SK-N-SH (cell line): Measurements from ENCODE around the gene EXPH5. TPM values are rescaled to one million over a fixed set of nuclear protein-coding genes. Genes with fewer than 3 reads are reported as not detected.

Experiments
- CTCF ChIA-PET: fragments of 300-600, 350-600 bp; formaldehyde crosslinking; extraction: SDS; loops from one replicate; lab custom pipeline; 2021; lab: Yijun Ruan, JAX
- POLR2A ChIA-PET: fragments of 350-600 bp; sonication (Branson Sonifier 250); formaldehyde crosslinking; extraction: SDS; loops from one replicate; lab custom pipeline; 2020; ENCODE audit warnings: antibody characterized with exemption, inconsistent platforms; lab: Yijun Ruan, JAX
- DNase-seq: peaks from one replicate; pipeline ENCODE4 v3.0.0; 2012
- H2AFZ ChIP-seq: fragments of 200-600 bp; sonication (generic); 2 replicates; pipeline ENCODE4 v1.8.1; 2016; ENCODE audit warnings: antibody characterized with exemption, mild to moderate bottlenecking, low read depth
- H3F3A ChIP-seq: fragments of 200-600 bp; sonication (generic); replicated peaks from 2 replicates; pipeline ENCODE3; 2016; ENCODE audit warnings: antibody characterized with exemption, mild to moderate bottlenecking; ENCODE audit not compliant: insufficient read depth
- H3K27ac ChIP-seq, 2 experiments: fragments of 200-500 bp in 1 of 2; fragments of 200-600 bp in 1 of 2; sonication (Bioruptor generic) in 1 of 2; sonication (generic), shearing (Covaris generic) in 1 of 2; 2 replicates each; pipeline versions ENCODE4 v1.5.1 to v1.6.1; 2014 to 2016; ENCODE audit warnings: low read depth in 2 of 2, inconsistent platforms in 1 of 2, low read length in 1 of 2, mild to moderate bottlenecking in 1 of 2, mixed read lengths in 1 of 2
- H3K27me3 ChIP-seq: fragments of 200-600 bp; sonication (generic), shearing (Covaris generic); 2 replicates; pipeline ENCODE4 v1.6.1; 2016; ENCODE audit warnings: mixed run types; ENCODE audit not compliant: insufficient read depth
- H3K36me3 ChIP-seq, 2 experiments: fragments of 200-500 bp in 1 of 2; fragments of 200-600 bp in 1 of 2; sonication (Bioruptor generic) in 1 of 2; sonication (generic) in 1 of 2; replicated peaks in 1 of 2; 2 replicates each; pipeline versions ENCODE3 to v1.5.1; 2014 to 2016; ENCODE audit warnings: low read length in 1 of 2, mild to moderate bottlenecking in 1 of 2; ENCODE audit not compliant: insufficient read depth in 2 of 2, control insufficient read depth in 1 of 2
- H3K4me1 ChIP-seq, 2 experiments: fragments of 200-500 bp in 1 of 2; fragments of 200-600 bp in 1 of 2; sonication (Bioruptor generic) in 1 of 2; sonication (generic), shearing (Covaris generic) in 1 of 2; 2 replicates each; pipeline versions ENCODE4 v1.5.1 to v1.6.1; 2014 to 2016; ENCODE audit warnings: low read depth in 1 of 2, low read length in 1 of 2, mixed run types in 1 of 2; ENCODE audit not compliant: insufficient read depth in 2 of 2, control insufficient read depth in 1 of 2
- H3K4me2 ChIP-seq: fragments of 200-600 bp; sonication (generic), shearing (Covaris generic); 2 replicates; pipeline ENCODE4 v1.6.1; 2017; ENCODE audit warnings: mixed run types
- H3K4me3 ChIP-seq, 2 experiments: fragments of 200-500 bp in 1 of 2; fragments of 200-600 bp in 1 of 2; sonication (Bioruptor generic) in 1 of 2; sonication (generic), shearing (Covaris generic) in 1 of 2; 2 replicates each; pipeline versions ENCODE4 v1.5.1 to v1.8.1; 2014 to 2016; ENCODE audit warnings: low read depth in 2 of 2, inconsistent platforms in 1 of 2, low read length in 1 of 2, mild to moderate bottlenecking in 1 of 2, mixed read lengths in 1 of 2, moderate library complexity in 1 of 2
- H3K79me2 ChIP-seq: fragments of 200-600 bp; sonication (generic); 2 replicates; pipeline ENCODE4 v1.8.1; 2017; ENCODE audit warnings: mild to moderate bottlenecking; ENCODE audit not compliant: insufficient read depth
- H3K9ac ChIP-seq: fragments of 200-600 bp; sonication (generic); 2 replicates; pipeline ENCODE4 v1.6.1; 2017; ENCODE audit warnings: mixed run types
- H3K9me2 ChIP-seq: fragments of 200-600 bp; sonication (generic); 2 replicates; pipeline ENCODE4 v1.6.1; 2017; ENCODE audit warnings: mixed run types
- H3K9me3 ChIP-seq: fragments of 200-600 bp; sonication (generic); 2 replicates; pipeline ENCODE4 v1.6.1; 2017; ENCODE audit warnings: mixed run types, mild to moderate bottlenecking, moderate library complexity
- H4K20me1 ChIP-seq: fragments of 200-600 bp; sonication (generic); 2 replicates; pipeline ENCODE4 v1.6.1; 2017; ENCODE audit warnings: mild to moderate bottlenecking, mixed run types; ENCODE audit not compliant: insufficient read depth
- CTCF ChIP-seq: fragments of 200-600 bp; sonication (generic); IDR thresholded peaks from 2 replicates; pipeline ENCODE4 v1.6.1; 2017; ENCODE audit warnings: antibody characterized with exemption, mild to moderate bottlenecking, moderate library complexity
- EP300 ChIP-seq, 2 experiments: IDR thresholded peaks; 2 replicates each; pipeline versions ENCODE4 v1.4.0 to v1.6.1; 2012; ENCODE audit warnings: borderline replicate concordance in 1 of 2, low read depth in 1 of 2, low read length in 1 of 2
- EZH2phosphoT487 ChIP-seq: fragments of 200-600 bp; sonication (generic); IDR thresholded peaks from 2 replicates; pipeline ENCODE4 v1.6.1; 2017; ENCODE audit warnings: low read depth, mixed run types, mild to moderate bottlenecking, antibody characterized with exemption, moderate library complexity, borderline replicate concordance
- FOSL2 ChIP-seq: IDR thresholded peaks from 2 replicates; pipeline ENCODE4 v1.4.0; 2012; ENCODE audit warnings: low read depth, mild to moderate bottlenecking, moderate library complexity, borderline replicate concordance
- FOXJ3 ChIP-seq: sonication (generic); formaldehyde crosslinking; IDR thresholded peaks from 2 replicates; pipeline ENCODE4 v1.5.1; 2020; ENCODE audit warnings: mild to moderate bottlenecking, missing genetic modification reagents
- FOXM1 ChIP-seq: IDR thresholded peaks from 2 replicates; pipeline ENCODE4 v1.4.0; 2012; ENCODE audit warnings: low read depth, mild to moderate bottlenecking
- JUND ChIP-seq: IDR thresholded peaks from 2 replicates; pipeline ENCODE4 v1.4.0; 2012
- MAX ChIP-seq: IDR thresholded peaks from 2 replicates; pipeline ENCODE4 v1.4.0; 2012; ENCODE audit warnings: low read depth
- MEF2A ChIP-seq: IDR thresholded peaks from 2 replicates; pipeline ENCODE4 v1.4.0; 2012; ENCODE audit warnings: low read depth, borderline replicate concordance
- PBX3 ChIP-seq: IDR thresholded peaks from 2 replicates; pipeline ENCODE4; 2012
- RAD21 ChIP-seq: IDR thresholded peaks from 2 replicates; pipeline ENCODE4 v1.6.1; 2012; ENCODE audit warnings: mild to moderate bottlenecking, low read length
- RFX5 ChIP-seq: IDR thresholded peaks from 2 replicates; pipeline ENCODE4 v1.6.1; 2012; ENCODE audit warnings: mild to moderate bottlenecking, improper control_type of control experiment, low read length
- RXRA ChIP-seq: IDR thresholded peaks from 2 replicates; pipeline ENCODE4 v1.4.0; 2012; ENCODE audit warnings: low read depth, mild to moderate bottlenecking, borderline replicate concordance
- TCF12 ChIP-seq: IDR thresholded peaks from 2 replicates; pipeline ENCODE4 v1.4.0; 2012
- TEAD4 ChIP-seq: IDR thresholded peaks from 2 replicates; pipeline ENCODE4 v1.4.0; 2012; ENCODE audit warnings: mild to moderate bottlenecking, borderline replicate concordance; ENCODE audit not compliant: insufficient read depth
- USF1 ChIP-seq: IDR thresholded peaks from 2 replicates; pipeline ENCODE4 v1.4.0; 2012; ENCODE audit warnings: low read depth, borderline replicate concordance
- WGBS: methylation state at CpG from one replicate; pipeline ENCODE4 v1.1.6; 2017; ENCODE audit warnings: low lambda C conversion rate; 5-methylcytosine and 5-hydroxymethylcytosine counted together
- polyA plus RNA-seq, 3 experiments: library from polyadenylated mRNA; depleted of rRNA; stranded (reverse); fragments of >200 nt; gene quantifications; 2 replicates each; pipeline ENCODE4 v1.2.3, GENCODE V29; 2012

EXPH5 gene
- polyA plus RNA-seq, 1 of the 3 experiments (the other 2 are of a cell fraction), result 0.05 TPM

GRCh38 chr11:108569896-108570295 is 23.7 kb downstream of the EXPH5 start:
- H3K79me2 ChIP-seq, result no peaks in the 10 kb centered on the region
- ChIA-PET CTCF (no interaction called here), POLR2A (no interaction called here)
- H3K27me3 ChIP-seq, result no peaks in the 10 kb centered on the region
- no peaks in the 10 kb centered on the region for H3K4me1 ChIP-seq
- no peaks in the 10 kb centered on the region for H3F3A ChIP-seq
- no peaks in the 10 kb centered on the region for H3K36me3 ChIP-seq
- no peak for DNase-seq
- H3K4me2 ChIP-seq, result no peak overlapping the region
- H2AFZ ChIP-seq, result no peak overlapping the region
- 100% methylated on average over 1 of the region's 1 CpG for WGBS
- no peaks in the 10 kb centered on the region for H4K20me1 ChIP-seq
- H3K27ac ChIP-seq, result no peak overlapping the region
- H3K9me2 ChIP-seq, result no peaks in the 10 kb centered on the region
- H3K9me3 ChIP-seq, result no peaks in the 10 kb centered on the region
- no peak overlapping the region for H3K4me3 ChIP-seq
- no peak overlapping the region for H3K9ac ChIP-seq
- no peak for TF ChIP-seq FOXM1
- no peak for TF ChIP-seq RFX5
- TF ChIP-seq CTCF, result no peak

- no peak for DNase-seq
- CTCF ChIA-PET, result no interaction called here
- no peak overlapping the region for H3K9ac ChIP-seq
- no peaks in the 10 kb centered on the region for H3K4me1 ChIP-seq
- 64% methylated on average over 9 of the region's 11 CpGs for WGBS
- no peaks in the 10 kb centered on the region for H4K20me1 ChIP-seq
- H3K9me3 ChIP-seq, result no peaks in the 10 kb centered on the region
- no peaks in the 10 kb centered on the region for H3K27me3 ChIP-seq
- H3K79me2 ChIP-seq, result no peaks in the 10 kb centered on the region
- POLR2A ChIA-PET, result no interaction called here
- no peaks in the 10 kb centered on the region for H3K9me2 ChIP-seq
- H3K4me2 ChIP-seq, result no peak overlapping the region
- TF ChIP-seq EP300 (IDR thresholded peaks at IDR 0.05; ENCODE audit: borderline replicate concordance in 1 of 2, low read depth in 1 of 2, low read length in 1 of 2) (no peak), MAX (no peak), CTCF (no peak), RXRA (no peak), TCF12 (no peak), EZH2phosphoT487 (no peak), RFX5 (no peak), USF1 (no peak), MEF2A (no peak), FOXJ3 (CRISPR knock-in tag) (no peak), PBX3 (no peak), TEAD4 (no peak), JUND (no peak), RAD21 (no peak), FOSL2 (no peak)
- TF ChIP-seq, all 33 proteins: peak for 0
- Histone ChIP-seq H3K4me3 (no peak overlapping the region), H3F3A (no peaks in the 10 kb centered on the region), H3K36me3 (no peaks in the 10 kb centered on the region), H2AFZ (no peak overlapping the region), H3K27ac (no peak overlapping the region)
Measured at GRCh38 chr11:108568195-108568858, 25.2 kb downstream of the EXPH5 start.
